ENCODE measurements around the gene PIERCE2.
"Not testable (repeated sequence)": the region's sequence is repeated elsewhere in the genome, so short reads cannot be mapped to it uniquely, and the experiment has no call there.

PIERCE2 gene

DNA sequence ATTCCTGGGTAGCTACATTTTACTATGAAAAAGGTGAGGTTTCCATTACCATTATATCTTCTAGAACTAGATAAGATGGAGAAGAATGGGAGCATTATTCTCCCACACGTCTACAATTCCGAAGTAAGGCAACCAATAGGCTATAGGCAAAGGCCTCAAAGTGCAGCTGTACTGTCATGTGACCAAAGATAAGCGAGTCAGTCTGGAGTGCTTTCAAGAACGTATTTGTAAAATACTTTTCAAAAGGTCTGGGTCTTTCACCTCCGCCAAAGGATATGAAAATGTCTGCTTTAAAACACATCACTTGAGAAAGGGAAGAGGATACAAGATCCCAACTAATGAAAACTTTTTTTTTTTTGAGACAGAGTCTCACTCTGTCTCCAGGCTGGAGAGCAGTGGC, 10.1 kb upstream of the PIERCE2 start:
- no peak for DNase-seq (ENCODE audit: extremely low spot score)
- TF ChIP-seq, protein P1, sequence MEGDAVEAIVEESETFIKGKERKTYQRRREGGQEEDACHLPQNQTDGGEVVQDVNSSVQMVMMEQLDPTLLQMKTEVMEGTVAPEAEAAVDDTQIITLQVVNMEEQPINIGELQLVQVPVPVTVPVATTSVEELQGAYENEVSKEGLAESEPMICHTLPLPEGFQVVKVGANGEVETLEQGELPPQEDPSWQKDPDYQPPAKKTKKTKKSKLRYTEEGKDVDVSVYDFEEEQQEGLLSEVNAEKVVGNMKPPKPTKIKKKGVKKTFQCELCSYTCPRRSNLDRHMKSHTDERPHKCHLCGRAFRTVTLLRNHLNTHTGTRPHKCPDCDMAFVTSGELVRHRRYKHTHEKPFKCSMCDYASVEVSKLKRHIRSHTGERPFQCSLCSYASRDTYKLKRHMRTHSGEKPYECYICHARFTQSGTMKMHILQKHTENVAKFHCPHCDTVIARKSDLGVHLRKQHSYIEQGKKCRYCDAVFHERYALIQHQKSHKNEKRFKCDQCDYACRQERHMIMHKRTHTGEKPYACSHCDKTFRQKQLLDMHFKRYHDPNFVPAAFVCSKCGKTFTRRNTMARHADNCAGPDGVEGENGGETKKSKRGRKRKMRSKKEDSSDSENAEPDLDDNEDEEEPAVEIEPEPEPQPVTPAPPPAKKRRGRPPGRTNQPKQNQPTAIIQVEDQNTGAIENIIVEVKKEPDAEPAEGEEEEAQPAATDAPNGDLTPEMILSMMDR (IDR thresholded peaks at IDR 0.05; ENCODE audit: control extremely low read depth, extremely low read depth, low read depth, missing control alignments), result no peak
- CTCF ChIA-PET, result interaction anchor here (5.1 kb wide), 1 partner anchor 10 kb away, joined by 30 read pairs; the partner anchor contains the start of genes CCPG1 and PIERCE2
- POLR2A ChIA-PET, result no interaction called here

- CTCF ChIA-PET; POLR2A ChIA-PET; DNase-seq (ENCODE audit: extremely low spot score): not testable (repeated sequence)
Observed at GRCh38 chr15:55400050-55400449, 8.2 kb upstream of the PIERCE2 start.

DNA sequence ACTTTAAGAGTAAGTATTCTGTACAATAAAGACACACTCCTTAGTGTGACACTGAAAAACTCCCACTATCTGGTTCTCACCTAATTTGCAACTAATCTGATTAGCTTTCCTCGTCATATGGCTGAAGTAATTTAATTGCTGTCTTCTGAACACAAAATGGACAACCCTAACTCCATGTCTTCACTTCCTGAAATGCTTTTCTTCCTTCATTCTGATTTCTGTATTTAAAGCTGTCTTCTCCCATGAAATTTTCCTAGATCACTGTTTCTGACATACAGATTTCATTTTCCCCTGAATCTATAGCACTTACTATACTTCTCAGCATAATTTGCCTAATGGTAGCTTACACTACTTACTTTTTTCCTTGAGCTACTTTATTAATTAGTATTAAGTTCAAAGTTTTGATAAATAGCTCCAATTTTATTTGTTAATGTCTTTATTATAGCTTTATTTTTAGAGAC, 6.5 kb upstream of the PIERCE2 start:
- TF ChIP-seq, protein P1 (IDR thresholded peaks at IDR 0.05; ENCODE audit: control extremely low read depth, extremely low read depth, low read depth, missing control alignments), result no peak
- ChIA-PET CTCF (interaction anchor here (1.3 to 1.4 kb wide), 3 partner anchors 11 to 37 kb away, joined by 3 to 4 read pairs (median 3); no protein-coding TSS in a partner anchor), POLR2A (no interaction called here)
- no peak for DNase-seq (ENCODE audit: extremely low spot score)

- DNase-seq (ENCODE audit: extremely low spot score), result no peak
- POLR2A ChIA-PET, result interaction anchor here (0.5 kb wide), 1 partner anchor 293 kb away, joined by 3 read pairs; no protein-coding TSS in a partner anchor
- TF ChIP-seq, protein P1 (IDR thresholded peaks at IDR 0.05; ENCODE audit: control extremely low read depth, extremely low read depth, low read depth, missing control alignments), result no peak
- CTCF ChIA-PET, result interaction anchor here (1.3 kb wide), 2 partner anchors 12 to 36 kb away, joined by 3 read pairs; no protein-coding TSS in a partner anchor
Observed at GRCh38 chr15:55402707-55403106, 5.6 kb upstream of the PIERCE2 start.

DNA sequence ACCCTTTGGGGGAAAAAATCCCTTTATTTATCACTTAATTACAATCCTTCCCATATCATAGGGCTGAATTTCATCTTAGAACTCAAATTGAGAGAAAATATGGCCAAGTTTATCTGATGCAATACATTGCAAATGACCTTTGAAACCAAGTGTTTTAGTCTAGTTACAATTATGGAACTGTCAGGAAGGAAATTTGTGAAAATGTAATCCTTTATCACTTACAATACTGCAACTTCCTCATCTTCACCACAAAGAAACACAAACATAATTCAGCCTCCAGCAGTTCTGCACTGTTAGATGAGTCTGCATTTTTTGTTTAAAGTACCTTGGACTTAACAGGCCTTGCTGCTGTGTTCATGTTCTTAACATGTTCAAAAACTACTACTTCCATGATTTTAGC, 4.8 kb upstream of the PIERCE2 start:
- TF ChIP-seq, protein P1 (IDR thresholded peaks at IDR 0.05; ENCODE audit: control extremely low read depth, extremely low read depth, low read depth, missing control alignments), result no peak
- no peak for DNase-seq (ENCODE audit: extremely low spot score)
- ChIA-PET POLR2A (no interaction called here), CTCF (no interaction called here)

GRCh38 chr15:55407498-55408011, 740 bp upstream of the PIERCE2 start:
- POLR2A ChIA-PET, result interaction anchor here (0.8 kb wide), 1 partner anchor 89 kb away, joined by 3 read pairs; the partner anchor contains the start of genes PIGB and PIGBOS1
- TF ChIP-seq, protein P1 (IDR thresholded peaks at IDR 0.05; ENCODE audit: control extremely low read depth, extremely low read depth, low read depth, missing control alignments), result no peak
- CTCF ChIA-PET, result interaction anchor here (1.0 to 3.0 kb wide), 21 partner anchors 9 to 218 kb away, joined by 3 to 30 read pairs (median 7); partner anchors contain the start of gene RSL24D1
- no peak for DNase-seq (ENCODE audit: extremely low spot score)

- DNase-seq (ENCODE audit: extremely low spot score); POLR2A ChIA-PET: not testable (repeated sequence)
- CTCF ChIA-PET, result interaction anchor here (0.7 to 3.2 kb wide), 22 partner anchors 10 to 212 kb away, joined by 3 to 30 read pairs (median 6); partner anchors contain the start of genes PIGB, PIGBOS1 and RSL24D1
Observed at GRCh38 chr15:55408976-55409375, 681 bp downstream of the PIERCE2 start.

GRCh38 chr15:55417678-55418077, 9.4 kb downstream of the PIERCE2 start:
- POLR2A ChIA-PET; DNase-seq (ENCODE audit: extremely low spot score): not testable (repeated sequence)
- CTCF ChIA-PET, result interaction anchor here (1.5 to 1.6 kb wide), 2 partner anchors 18 to 22 kb away, joined by 5 to 6 read pairs; no protein-coding TSS in a partner anchor

Measured in GM10248 (cell line).